Suppressor macrophage treated with lipopolysaccharide for 1 hour (primary cell): ENCODE measurements around the gene UBAP1.
A peak's percentile ranks its signal among the peaks of the same experiment; 100 is the strongest.
"Not testable (repeated sequence)": the region's sequence is repeated elsewhere in the genome, so short reads cannot be mapped to it uniquely, and the experiment has no call there.

Source experiments
- DNase-seq, 3 donors: peaks; one replicate each; pipeline ENCODE4 v3.0.0-alpha.2; 2020 to 2022

Gene UBAP1

GRCh38 chr9:34226144-34226760, 47.4 kb downstream of the UBAP1 start:
- DNase-seq: not testable (repeated sequence)

GRCh38 chr9:34227445-34227844, 48.6 kb downstream of the UBAP1 start:
- peak; percentile 45 to 51 (median 50) for DNase-seq

- DNase-seq: no peak
Observed at GRCh38 chr9:34230556-34230955, 51.7 kb downstream of the UBAP1 start.

- DNase-seq: peak in 2 of 3 donors; percentile 17 to 62
Observed at GRCh38 chr9:34232201-34232600, 53.4 kb downstream of the UBAP1 start.

GRCh38 chr9:34233672-34234071, 54.8 kb downstream of the UBAP1 start:
- DNase-seq: no peak

- no peak for DNase-seq
Observed at GRCh38 chr9:34237836-34238235, 59.0 kb downstream of the UBAP1 start.

- no peak for DNase-seq
Observed at GRCh38 chr9:34240006-34240405, 61.2 kb downstream of the UBAP1 start.

GRCh38 chr9:34242830-34243229, 64.0 kb downstream of the UBAP1 start:
- no peak for DNase-seq

GRCh38 chr9:34245212-34245611, 66.4 kb downstream of the UBAP1 start:
- not testable (repeated sequence) for DNase-seq

- no peak for DNase-seq
Observed at GRCh38 chr9:34246453-34246852, 67.6 kb downstream of the UBAP1 start.

GRCh38 chr9:34247782-34248181, 68.9 kb downstream of the UBAP1 start:
- not testable (repeated sequence) for DNase-seq

GRCh38 chr9:34249274-34249673, 70.4 kb downstream of the UBAP1 start:
- no peak for DNase-seq

- DNase-seq: no peak
Observed at GRCh38 chr9:34250721-34251120, 71.9 kb downstream of the UBAP1 start.

- DNase-seq: peak in 1 of 3 donors; percentile 14
Observed at GRCh38 chr9:34252016-34252415, 73.2 kb downstream of the UBAP1 start.

GRCh38 chr9:34252670-34253459, 74.0 kb downstream of the UBAP1 start:
- DNase-seq: peak; percentile 64 to 76 (median 69)

- no peak for DNase-seq
Observed at GRCh38 chr9:34253460-34253837, 74.6 kb downstream of the UBAP1 start.

- no peak for DNase-seq
Observed at GRCh38 chr9:34254141-34254913, 75.5 kb downstream of the UBAP1 start.

GRCh38 chr9:34254966-34255825, 76.4 kb downstream of the UBAP1 start:
- DNase-seq: no peak

- no peak for DNase-seq
Observed at GRCh38 chr9:34256104-34256503, 77.3 kb downstream of the UBAP1 start.

- no peak for DNase-seq
Observed at GRCh38 chr9:34256987-34257585, 78.2 kb downstream of the UBAP1 start.

- DNase-seq: no peak
Observed at GRCh38 chr9:34259315-34259714, 80.5 kb downstream of the UBAP1 start.

GRCh38 chr9:34262971-34263370, 84.1 kb downstream of the UBAP1 start:
- peak; percentile 6 to 22 (median 12) for DNase-seq
